Natural killer cell (primary cell): ENCODE results near the gene RPGRIP1. TPM values are rescaled to one million over a fixed set of nuclear protein-coding genes. Genes with fewer than 3 reads are reported as not detected.

Experiments used
- ATAC-seq, 3 donors: fragments of 150-1000 bp in 2 of 3; fragments of 200-7000 bp in 1 of 3; cut with Tn5 transposase; 1 replicate in 1 of 3; 2 replicates in 2 of 3; pipeline ENCODE4 v1.10.0; 2021; ENCODE audit warnings: mild to moderate bottlenecking in 2 of 3, moderate library complexity in 2 of 3
- DNase-seq, 2 donors: peaks; one replicate each; pipeline versions ENCODE4 v3.0.0 to v3.0.0-alpha.2; 2013 to 2021; ENCODE audit warnings: mixed read lengths in 1 of 2
- H3K27ac ChIP-seq: one replicate; pipeline ENCODE4 v1.5.1; 2013; ENCODE audit warnings: mild to moderate bottlenecking, low read length
- H3K27me3 ChIP-seq: one replicate; pipeline ENCODE4 v1.6.1; 2013; ENCODE audit warnings: low read length; ENCODE audit not compliant: control insufficient read depth, insufficient read depth
- H3K36me3 ChIP-seq: one replicate; pipeline ENCODE4 v1.6.1; 2013; ENCODE audit warnings: low read length; ENCODE audit not compliant: control insufficient read depth, insufficient read depth
- H3K4me1 ChIP-seq: one replicate; pipeline ENCODE4 v1.6.1; 2013; ENCODE audit warnings: low read length; ENCODE audit not compliant: control insufficient read depth, insufficient read depth
- H3K4me3 ChIP-seq: one replicate; pipeline ENCODE4 v1.5.1; 2013; ENCODE audit warnings: low read length
- H3K9me3 ChIP-seq: one replicate; pipeline ENCODE4 v1.6.1; 2013; ENCODE audit warnings: low read length; ENCODE audit not compliant: control insufficient read depth, insufficient read depth
- H3K27ac Mint-ChIP-seq, 2 donors: one replicate each; pipeline ENCODE4 v1.8.0; 2022; ENCODE audit warnings: mild to moderate bottlenecking in 2 of 2, mixed read lengths in 2 of 2, moderate library complexity in 1 of 2
- H3K27me3 Mint-ChIP-seq, 2 donors: one replicate each; pipeline ENCODE4 v1.8.0; 2022; ENCODE audit warnings: low read depth in 2 of 2, mixed read lengths in 2 of 2
- H3K36me3 Mint-ChIP-seq: one replicate; pipeline ENCODE4 v1.8.0; 2022; ENCODE audit warnings: mixed read lengths
- H3K4me1 Mint-ChIP-seq, 2 donors: one replicate each; pipeline ENCODE4 v1.8.0; 2022; ENCODE audit warnings: mixed read lengths in 2 of 2
- H3K4me3 Mint-ChIP-seq: one replicate; pipeline ENCODE4 v1.8.0; 2022; ENCODE audit warnings: mild to moderate bottlenecking, moderate library complexity, mixed read lengths
- H3K9me3 Mint-ChIP-seq, 2 donors: one replicate each; pipeline ENCODE4 v1.8.0; 2022; ENCODE audit warnings: mixed read lengths in 2 of 2
- CTCF ChIP-seq: fragments of 200-600 bp; IDR thresholded peaks from one replicate; pipeline ENCODE4 v1.8.0; 2022; ENCODE audit warnings: antibody characterized with exemption
- WGBS: methylation state at CpG from one replicate; pipeline ENCODE4 v1.1.7; 2013; ENCODE audit warnings: missing lambda C conversion rate; ENCODE audit not compliant: insufficient coverage; 5-methylcytosine and 5-hydroxymethylcytosine counted together
- intact Hi-C: fragments of 100-400 bp; cut with micrococcal nuclease; formaldehyde crosslinking; loops from one replicate; pipeline ENCODE4 v1.14.2; 2022
- total RNA-seq, 4 donors: library from RNA; stranded (reverse); fragments of 120-200 nt in 1 of 4; gene quantifications; one replicate each; pipeline versions ENCODE4 v1.2.3 to v1.2.4, GENCODE V29; 2013 to 2022

The RPGRIP1 gene
- total RNA-seq, 3 donors from 2014 or later (not counting 1 experiment from before 2014, with no cell fraction given): 0.68 to 0.85 TPM; not detected in 1

GRCh38 chr14:21258005-21258888, 21.6 kb upstream of the RPGRIP1 start:
- H3K27me3 ChIP-seq: no peaks in the 10 kb centered on the region
- Mint-ChIP-seq H3K4me1 (peaks cover 74 to 81% of the 10 kb centered on the region in 2 donors), H3K9me3 (no peaks in the 10 kb centered on the region), H3K4me3 (peak overlapping the region; percentile 70), H3K27ac (peak overlapping the region; percentile 64 to 70), H3K27me3 (no peaks in the 10 kb centered on the region), H3K36me3 (peaks cover 18% of the 10 kb centered on the region)
- peak in 1 of 3 donors; percentile 3 for ATAC-seq
- 64% methylated on average over 10 of the region's 10 CpGs for whole genome bisulfite sequencing
- H3K4me1 ChIP-seq: peaks cover 54% of the 10 kb centered on the region
- H3K4me3 ChIP-seq: no peak overlapping the region
- peaks cover 72% of the 10 kb centered on the region for H3K36me3 ChIP-seq
- H3K27ac ChIP-seq: peak overlapping the region; percentile 36
- intact Hi-C loops: no loop called here
- no peaks in the 10 kb centered on the region for H3K9me3 ChIP-seq
- no peak for TF ChIP-seq CTCF
- no peak for DNase-seq

- intact Hi-C loops: no loop called here
- whole genome bisulfite sequencing: 89% methylated on average over 5 of the region's 5 CpGs
- peaks cover 18% of the 10 kb centered on the region for H3K36me3 Mint-ChIP-seq
- H3K27ac ChIP-seq: peak overlapping the region; percentile 15
- H3K4me3 ChIP-seq: no peak overlapping the region
- no peaks in the 10 kb centered on the region for H3K27me3 Mint-ChIP-seq
- peaks cover 74% of the 10 kb centered on the region for H3K36me3 ChIP-seq
- H3K4me1 Mint-ChIP-seq: peaks cover 82 to 83% of the 10 kb centered on the region in 2 donors
- H3K4me3 Mint-ChIP-seq: peak overlapping the region; percentile 42
- H3K9me3 ChIP-seq: no peaks in the 10 kb centered on the region
- ATAC-seq (no peak), DNase-seq (peak in 1 of 2 donors; percentile 18)
- no peaks in the 10 kb centered on the region for H3K27me3 ChIP-seq
- no peak for TF ChIP-seq CTCF
- H3K9me3 Mint-ChIP-seq: no peaks in the 10 kb centered on the region
- H3K27ac Mint-ChIP-seq: peak overlapping the region; percentile 64 to 70
- peaks cover 52% of the 10 kb centered on the region for H3K4me1 ChIP-seq
These were observed 20.7 kb upstream of the RPGRIP1 start for GRCh38 chr14:21258889-21259787.

- H3K27ac Mint-ChIP-seq: peak overlapping the region; percentile 96 to 97
These were observed 18.1 kb upstream of the RPGRIP1 start for GRCh38 chr14:21261824-21262223.

More at GRCh38 chr14:21261824-21262223, 18.1 kb upstream of the RPGRIP1 start:
- H3K27ac ChIP-seq: no peak overlapping the region
- no peaks in the 10 kb centered on the region for H3K27me3 Mint-ChIP-seq
- TF ChIP-seq CTCF: no peak
- H3K27me3 ChIP-seq: no peaks in the 10 kb centered on the region
- H3K4me3 Mint-ChIP-seq: peak overlapping the region; percentile 0
- WGBS: 80% methylated on average over 1 of the region's 1 CpG
- peaks cover 80 to 85% of the 10 kb centered on the region in 2 donors for H3K4me1 Mint-ChIP-seq
- H3K4me1 ChIP-seq: peaks cover 56% of the 10 kb centered on the region
- H3K9me3 ChIP-seq: no peaks in the 10 kb centered on the region
- DNase-seq: peak in 1 of 2 donors; percentile 12
- no peak overlapping the region for H3K4me3 ChIP-seq
- peaks cover 74% of the 10 kb centered on the region for H3K36me3 ChIP-seq
- intact Hi-C loops: loop anchor here (10.0 kb wide), 1 partner anchor 47 kb away; no protein-coding TSS in a partner anchor
- peaks cover 18% of the 10 kb centered on the region for H3K36me3 Mint-ChIP-seq
- H3K9me3 Mint-ChIP-seq: no peaks in the 10 kb centered on the region
- no peak for ATAC-seq
